ENCODE results near the gene AIFM2. TPM values are rescaled to one million over a fixed set of nuclear protein-coding genes. Genes with fewer than 3 reads are reported as not detected.

The AIFM2 gene
- total and polyA plus RNA-seq, 4 donors: 3.6 to 19.1 (median 15.5) TPM

DNA sequence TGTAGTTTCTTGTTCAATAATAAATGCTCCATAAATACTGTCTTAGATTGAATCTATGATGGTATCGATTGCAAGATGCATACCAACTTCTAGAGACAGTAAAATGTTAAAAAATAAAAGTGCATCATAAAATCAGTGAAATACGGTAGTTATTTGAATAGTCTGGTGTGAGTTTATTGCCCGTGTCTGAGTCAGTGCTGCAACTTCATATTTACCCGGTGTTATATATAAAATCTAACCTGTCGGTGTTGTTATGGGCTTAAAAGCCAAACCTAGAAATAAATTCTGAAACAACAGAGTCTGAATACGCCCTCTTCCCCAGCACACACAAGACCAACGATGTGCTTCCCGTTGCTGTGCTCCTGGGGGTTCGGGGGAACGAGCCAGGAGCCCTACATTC is 63.7 kb downstream of the AIFM2 start:
- TF ChIP-seq CTCF (IDR thresholded peaks at IDR 0.05; ENCODE audit: control extremely low read depth, extremely low read depth): no peak
- H3K9ac ChIP-seq (ENCODE audit: insufficient read depth in 1 of 2, low read length in 2 of 2): no peak overlapping the region
- H3K4me3 ChIP-seq: no peak overlapping the region
- ATAC-seq (ENCODE audit: insufficient read depth, low FRiP score) (no peak), DNase-seq (no peak)
- peaks cover 0 to 1% (median 0%) of the 10 kb centered on the region in 5 donors for H3K4me1 ChIP-seq (ENCODE audit: control insufficient read depth in 5 of 5, insufficient read depth in 5 of 5, low read length in 5 of 5)
- no peaks in the 10 kb centered on the region for H3K9me3 ChIP-seq (ENCODE audit: control insufficient read depth in 4 of 4, insufficient read depth in 3 of 4, low read length in 3 of 4)
- H3K27me3 ChIP-seq (ENCODE audit: control insufficient read depth in 3 of 3, insufficient read depth in 3 of 3, low read length in 2 of 3): no peaks in the 10 kb centered on the region
- H3K36me3 ChIP-seq (ENCODE audit: control insufficient read depth in 4 of 4, insufficient read depth in 4 of 4, low read length in 4 of 4): no peaks in the 10 kb centered on the region
- WGBS, 2 donors: 93% methylated on average over 10 of the region's 10 CpGs
- H3K27ac ChIP-seq (ENCODE audit: low read depth in 1 of 2, low read length in 1 of 2): no peak overlapping the region

DNA sequence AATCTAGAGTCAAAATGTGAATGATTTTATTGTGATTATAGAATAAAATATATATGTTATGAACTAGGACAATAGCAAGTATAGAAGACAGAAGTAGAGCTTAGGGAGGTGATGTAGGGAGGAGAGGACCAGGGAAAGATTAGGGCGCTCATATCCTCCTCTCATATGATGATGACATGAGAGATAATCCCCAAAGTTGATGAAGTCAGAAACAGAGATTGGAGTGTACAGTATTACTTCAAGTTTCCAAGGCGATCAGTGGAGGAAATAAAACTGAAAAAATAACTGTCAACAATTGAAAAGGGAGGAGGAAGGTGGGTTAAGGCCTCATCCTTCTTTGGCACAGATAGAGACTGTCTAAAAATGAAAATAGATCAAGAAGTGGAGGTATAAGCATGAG is 65.0 kb downstream of the AIFM2 start:
- peaks cover 0 to 1% (median 0%) of the 10 kb centered on the region in 5 donors for H3K4me1 ChIP-seq (ENCODE audit: control insufficient read depth in 5 of 5, insufficient read depth in 5 of 5, low read length in 5 of 5)
- no peak for TF ChIP-seq CTCF (IDR thresholded peaks at IDR 0.05; ENCODE audit: control extremely low read depth, extremely low read depth)
- no peak overlapping the region for H3K27ac ChIP-seq (ENCODE audit: low read depth in 1 of 2, low read length in 1 of 2)
- H3K9ac ChIP-seq (ENCODE audit: insufficient read depth in 1 of 2, low read length in 2 of 2): no peak overlapping the region
- H3K4me3 ChIP-seq: no peak overlapping the region
- no peaks in the 10 kb centered on the region for H3K9me3 ChIP-seq (ENCODE audit: control insufficient read depth in 4 of 4, insufficient read depth in 3 of 4, low read length in 3 of 4)
- ATAC-seq (ENCODE audit: insufficient read depth, low FRiP score) (no peak), DNase-seq (no peak)
- 92 to 96% methylated on average over 2 of the region's 2 CpGs for WGBS, 2 donors
- no peaks in the 10 kb centered on the region for H3K27me3 ChIP-seq (ENCODE audit: control insufficient read depth in 3 of 3, insufficient read depth in 3 of 3, low read length in 2 of 3)
- no peaks in the 10 kb centered on the region for H3K36me3 ChIP-seq (ENCODE audit: control insufficient read depth in 4 of 4, insufficient read depth in 4 of 4, low read length in 4 of 4)

DNA sequence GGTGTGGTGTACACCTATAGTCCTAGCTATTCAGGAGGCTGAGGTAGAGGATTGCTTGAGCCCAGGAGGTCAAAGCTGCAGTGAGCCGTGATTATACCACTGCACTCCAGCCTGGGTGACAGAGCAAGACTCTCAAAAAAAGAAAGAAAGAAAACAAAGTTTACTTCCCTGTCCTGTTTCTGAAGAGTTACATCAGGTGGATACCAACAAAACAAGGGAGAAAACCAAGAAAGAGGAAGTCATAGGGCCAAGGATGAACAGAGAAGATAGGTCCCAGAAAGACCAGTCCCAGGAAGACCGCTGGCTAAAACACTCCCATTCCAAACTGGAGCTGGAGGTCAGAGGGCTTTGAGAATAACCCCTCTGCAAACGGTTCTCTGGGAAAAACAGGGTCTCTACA is 66.4 kb downstream of the AIFM2 start:
- TF ChIP-seq CTCF (IDR thresholded peaks at IDR 0.05; ENCODE audit: control extremely low read depth, extremely low read depth): no peak
- H3K9me3 ChIP-seq (ENCODE audit: control insufficient read depth in 4 of 4, insufficient read depth in 3 of 4, low read length in 3 of 4): no peaks in the 10 kb centered on the region
- WGBS, 2 donors: 87% methylated on average over 3 of the region's 3 CpGs

DNA sequence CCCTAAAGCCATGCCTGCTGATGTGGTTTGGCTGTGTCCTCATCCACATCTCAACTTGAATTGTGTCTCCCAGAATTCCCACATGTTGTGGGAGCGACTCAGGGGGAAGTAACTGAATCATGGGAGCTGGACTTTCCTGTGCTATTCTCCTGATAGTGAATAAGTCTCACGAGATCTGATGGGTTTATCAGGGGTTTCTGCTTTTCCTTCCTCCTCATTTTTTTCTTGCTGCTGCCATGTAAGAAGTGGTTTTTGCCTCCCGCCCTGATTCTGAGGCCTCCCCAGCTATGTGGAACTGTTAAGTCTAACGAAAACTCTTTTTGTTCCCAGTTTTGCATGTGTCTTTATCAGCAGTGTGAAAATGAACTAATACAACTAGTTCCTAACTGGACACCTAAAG is 68.1 kb downstream of the AIFM2 start:
- H3K36me3 ChIP-seq (ENCODE audit: control insufficient read depth in 4 of 4, insufficient read depth in 4 of 4, low read length in 4 of 4): no peaks in the 10 kb centered on the region
- H3K9me3 ChIP-seq (ENCODE audit: control insufficient read depth in 4 of 4, insufficient read depth in 3 of 4, low read length in 3 of 4): no peaks in the 10 kb centered on the region
- H3K9ac ChIP-seq (ENCODE audit: insufficient read depth in 1 of 2, low read length in 2 of 2): no peak overlapping the region
- H3K4me3 ChIP-seq: no peak overlapping the region
- no peak for DNase-seq
- H3K4me1 ChIP-seq (ENCODE audit: control insufficient read depth in 5 of 5, insufficient read depth in 5 of 5, low read length in 5 of 5): no peaks in the 10 kb centered on the region
- TF ChIP-seq CTCF (IDR thresholded peaks at IDR 0.05; ENCODE audit: control extremely low read depth, extremely low read depth): no peak
- 55 to 71% methylated on average over 4 of the region's 4 CpGs for WGBS, 2 donors
- no peak overlapping the region for H3K27ac ChIP-seq (ENCODE audit: low read depth in 1 of 2, low read length in 1 of 2)
- no peak for ATAC-seq (ENCODE audit: insufficient read depth, low FRiP score)
- H3K27me3 ChIP-seq (ENCODE audit: control insufficient read depth in 3 of 3, insufficient read depth in 3 of 3, low read length in 2 of 3): no peaks in the 10 kb centered on the region

More for the DNA sequence above, 66.4 kb downstream of the AIFM2 start:
- H3K4me3 ChIP-seq: no peak overlapping the region
- H3K36me3 ChIP-seq (ENCODE audit: control insufficient read depth in 4 of 4, insufficient read depth in 4 of 4, low read length in 4 of 4): no peaks in the 10 kb centered on the region
- no peak for ATAC-seq (ENCODE audit: insufficient read depth, low FRiP score)
- no peak for DNase-seq
- H3K4me1 ChIP-seq (ENCODE audit: control insufficient read depth in 5 of 5, insufficient read depth in 5 of 5, low read length in 5 of 5): peaks cover 0 to 1% (median 0%) of the 10 kb centered on the region in 5 donors
- H3K27ac ChIP-seq (ENCODE audit: low read depth in 1 of 2, low read length in 1 of 2): no peak overlapping the region
- H3K9ac ChIP-seq (ENCODE audit: insufficient read depth in 1 of 2, low read length in 2 of 2): no peak overlapping the region
- H3K27me3 ChIP-seq (ENCODE audit: control insufficient read depth in 3 of 3, insufficient read depth in 3 of 3, low read length in 2 of 3): no peaks in the 10 kb centered on the region

All from lung (tissue), 12 donors.